ENCODE measurements around the gene BPTF.
"Not testable (repeated sequence)": the region's sequence is repeated elsewhere in the genome, so short reads cannot be mapped to it uniquely, and the experiment has no call there.

The BPTF gene

DNA sequence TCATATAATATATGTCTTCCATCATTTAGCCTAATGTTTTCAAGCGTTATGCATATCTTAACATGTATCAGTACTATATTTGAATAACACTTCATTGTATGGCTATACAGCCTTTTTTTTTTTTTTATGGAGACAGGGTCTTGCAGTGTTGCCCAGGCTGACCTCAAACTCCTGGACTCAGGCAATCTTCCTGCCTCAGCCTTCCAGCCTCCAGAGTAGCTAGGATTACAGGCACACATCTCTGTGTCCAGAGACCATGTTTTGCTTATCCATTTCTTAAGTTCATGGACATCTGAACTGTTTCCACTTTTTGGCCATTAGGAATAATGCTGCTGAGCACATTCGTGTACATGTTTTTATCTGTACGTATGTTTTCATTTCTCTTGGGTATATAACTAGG is 7.8 kb downstream of the BPTF start:
- DNase-seq (ENCODE audit: low read depth, low spot score): no peak

DNA sequence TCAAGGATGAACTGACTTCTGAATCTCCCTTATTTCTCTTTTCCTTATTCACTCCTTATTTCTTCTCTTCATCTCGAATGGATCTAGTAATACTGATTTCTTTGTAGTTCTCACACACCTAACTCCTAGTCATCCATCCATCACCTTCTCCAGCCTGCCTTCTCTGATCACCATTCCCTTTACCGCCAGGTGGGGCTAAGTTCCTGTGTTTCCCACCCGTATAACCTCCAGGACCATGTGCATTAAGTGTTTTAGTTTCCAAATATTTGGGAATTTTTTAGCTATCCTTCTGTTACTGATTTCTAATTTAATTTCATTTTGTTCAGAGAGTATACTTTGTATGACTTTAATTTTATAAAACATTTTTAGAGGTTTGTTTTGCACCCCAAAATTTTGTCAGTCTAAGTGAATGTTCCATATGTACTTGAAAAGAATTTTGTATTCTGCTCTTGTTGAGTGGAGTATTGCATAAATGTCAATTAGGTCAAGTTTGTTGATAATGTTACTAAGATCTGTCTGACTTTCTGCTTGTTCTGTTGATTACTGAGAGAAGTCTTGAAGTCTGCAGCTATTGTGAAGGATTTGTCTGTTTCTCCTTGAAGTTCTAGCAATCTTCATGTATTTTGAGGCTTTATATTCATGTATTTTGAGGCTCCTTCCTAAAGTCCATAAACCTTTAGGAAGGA is 8.8 kb downstream of the BPTF start:
- no peak for DNase-seq (ENCODE audit: low read depth, low spot score)

DNA sequence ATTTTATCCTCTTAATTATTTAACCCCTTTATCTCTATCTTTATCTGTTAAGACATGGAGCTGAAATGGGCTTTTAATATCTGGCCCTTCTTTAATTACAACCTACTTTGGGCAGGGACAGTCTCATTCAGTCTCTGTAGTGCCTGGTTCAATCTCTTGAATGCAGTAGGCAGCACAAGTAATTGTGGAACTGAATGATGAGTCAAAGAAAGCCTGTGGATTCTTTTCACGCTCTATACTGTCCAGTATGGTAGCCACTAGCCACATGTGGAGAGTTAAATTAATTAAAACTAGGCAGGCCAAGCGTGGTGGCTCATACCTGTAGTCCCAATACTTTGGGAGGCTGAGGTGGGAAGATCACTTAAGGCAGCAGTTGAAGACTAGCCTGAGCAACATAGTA is 9.3 kb downstream of the BPTF start:
- no peak for DNase-seq (ENCODE audit: low read depth, low spot score)

- DNase-seq (ENCODE audit: low read depth, low spot score): no peak
Observed at GRCh38 chr17:67836205-67836987, 11.1 kb downstream of the BPTF start.

DNA sequence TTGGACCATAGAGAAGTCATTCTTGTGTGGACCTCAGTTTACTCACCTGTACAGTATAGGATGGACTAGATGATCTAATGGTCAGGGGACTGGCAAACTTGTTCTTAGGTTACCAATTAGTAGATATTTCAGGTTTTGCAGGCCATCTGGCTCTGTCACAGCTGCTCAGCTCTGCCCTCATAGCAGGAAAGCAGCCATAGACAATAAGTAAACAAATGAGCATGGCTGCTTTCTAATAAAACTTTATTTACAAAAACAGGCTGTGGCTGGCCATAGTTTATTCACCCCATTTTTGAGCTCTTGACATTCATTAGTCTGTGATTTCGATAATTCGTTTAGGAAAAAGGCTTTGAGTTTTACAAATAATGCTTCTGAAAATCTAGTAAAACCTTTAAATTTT is 12.7 kb downstream of the BPTF start:
- no peak for DNase-seq (ENCODE audit: low read depth, low spot score)

DNA sequence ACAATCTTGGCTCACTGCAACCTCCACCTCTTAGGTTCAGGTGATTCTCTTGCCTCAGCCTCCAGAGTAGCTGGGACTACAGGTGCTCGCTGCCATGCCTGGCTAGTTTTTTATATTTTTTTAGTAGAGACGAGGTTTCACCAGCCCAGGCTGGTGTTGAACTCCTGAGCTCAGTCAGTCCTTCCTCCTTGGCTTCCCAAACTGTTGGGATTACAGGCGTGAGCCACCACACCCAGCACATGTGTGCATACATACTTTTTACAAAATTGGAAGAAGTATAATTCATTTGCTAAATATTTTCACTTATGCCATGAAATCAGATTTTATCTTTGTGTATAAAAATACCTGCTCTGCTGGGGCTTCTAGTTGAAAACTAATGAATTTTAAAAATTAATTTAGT is 13.2 kb downstream of the BPTF start:
- no peak for DNase-seq (ENCODE audit: low read depth, low spot score)

DNA sequence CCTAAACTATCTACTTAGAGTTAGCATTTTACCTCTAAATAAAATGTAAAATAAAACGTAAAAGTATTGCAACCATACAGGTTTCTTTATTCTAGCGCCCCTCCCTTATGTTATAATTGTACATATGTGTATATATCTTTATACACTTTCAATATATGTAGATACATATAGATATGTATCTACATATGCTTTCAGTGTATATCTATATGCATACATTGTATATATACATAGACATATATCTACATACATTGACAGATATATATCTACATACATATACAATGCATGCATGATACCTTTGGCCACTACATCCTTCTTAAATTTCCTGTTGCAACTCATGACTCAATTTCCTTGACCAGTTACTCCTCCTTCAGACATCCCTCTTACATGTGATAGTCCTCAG is 16.7 kb downstream of the BPTF start:
- DNase-seq (ENCODE audit: low read depth, low spot score): no peak

DNA sequence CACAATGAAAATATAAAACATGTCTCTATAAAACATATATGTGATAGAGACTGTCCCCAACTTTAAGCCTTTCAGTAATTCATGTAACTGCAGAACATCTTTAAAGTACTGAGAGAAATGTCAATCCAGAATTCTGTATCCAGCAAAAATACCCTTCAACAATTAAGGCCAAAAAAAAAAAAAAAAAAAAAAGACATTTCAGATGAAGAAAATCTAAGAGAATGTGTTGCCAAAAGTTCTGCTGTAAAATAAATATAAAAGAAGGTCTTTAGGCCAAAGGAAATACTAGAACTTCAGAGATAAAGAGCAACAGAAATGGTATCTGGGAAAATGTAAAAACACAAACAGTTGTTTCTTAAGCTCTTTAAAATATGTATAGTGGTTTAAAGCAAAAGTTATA is 17.3 kb downstream of the BPTF start:
- no peak for DNase-seq (ENCODE audit: low read depth, low spot score)

- DNase-seq (ENCODE audit: low read depth, low spot score): no peak
Observed at GRCh38 chr17:67845374-67845773, 20.1 kb downstream of the BPTF start.

DNA sequence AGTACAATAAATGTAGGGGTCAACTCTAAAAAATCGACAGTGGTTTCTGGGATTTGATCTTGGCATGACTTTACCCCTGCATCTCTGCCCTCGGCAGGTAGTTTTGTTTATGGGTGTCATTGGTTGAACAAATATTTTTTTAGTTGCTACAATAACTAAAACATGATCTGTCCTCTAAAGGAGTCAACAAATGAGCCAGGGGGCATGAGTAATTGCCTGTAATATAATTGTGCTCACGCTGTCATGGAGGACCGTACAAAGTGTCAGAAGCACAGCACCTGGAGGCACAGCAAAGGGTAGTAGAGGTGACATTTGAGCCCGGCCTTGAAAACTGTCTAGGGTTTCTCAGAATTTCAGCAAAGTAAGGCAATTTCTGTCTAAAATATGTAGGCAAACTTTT is 22.9 kb downstream of the BPTF start:
- DNase-seq (ENCODE audit: low read depth, low spot score): not testable (repeated sequence)

GRCh38 chr17:67848846-67849245 is 23.5 kb downstream of the BPTF start:
- DNase-seq (ENCODE audit: low read depth, low spot score): not testable (repeated sequence)

DNA sequence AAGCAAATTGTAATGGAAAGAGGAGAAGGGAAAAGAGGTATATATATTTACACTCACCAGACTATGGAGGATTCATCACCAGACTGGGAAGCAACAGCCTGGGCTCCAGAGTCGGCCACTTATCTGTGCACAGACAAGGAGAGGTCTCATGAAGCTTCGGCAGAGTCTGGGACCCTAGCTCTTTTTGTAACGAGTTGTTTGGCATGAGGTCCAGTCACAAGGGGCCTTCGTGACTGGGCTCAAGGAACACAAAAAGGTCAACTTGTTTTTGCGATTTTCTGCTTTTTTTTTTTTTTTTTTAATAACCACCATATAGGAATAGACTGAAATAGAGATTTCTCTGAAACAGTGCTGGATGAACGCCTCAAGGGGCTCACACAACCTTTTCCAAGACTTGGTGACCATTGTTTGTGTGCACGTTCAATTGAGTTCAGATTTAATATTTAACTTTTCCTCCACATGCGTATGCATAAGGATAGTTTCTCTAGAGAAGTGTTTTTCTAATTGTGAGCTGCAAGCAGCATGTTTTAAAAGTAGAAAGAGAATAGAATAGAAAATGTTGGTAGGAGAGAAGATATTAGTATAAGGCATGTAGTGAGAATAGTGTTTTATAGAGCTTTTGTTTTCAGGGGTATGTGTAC is 25.8 kb downstream of the BPTF start:
- no peak for DNase-seq (ENCODE audit: low read depth, low spot score)

DNA sequence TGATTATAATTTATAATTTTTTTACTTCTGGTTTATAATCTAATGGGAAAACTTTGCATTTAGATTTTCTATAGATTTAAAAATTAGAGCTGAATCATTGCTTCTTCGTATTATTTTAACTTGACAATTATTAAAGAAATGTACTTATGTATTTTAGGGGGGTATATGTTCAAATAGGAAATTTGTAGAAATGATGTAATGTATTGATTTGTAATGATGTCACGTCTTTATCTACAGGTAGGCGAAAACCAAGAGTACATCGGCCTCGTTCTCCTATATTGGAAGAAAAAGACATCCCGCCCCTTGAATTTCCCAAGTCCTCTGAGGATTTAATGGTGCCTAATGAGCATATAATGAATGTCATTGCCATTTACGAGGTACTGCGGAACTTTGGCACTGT is 28.4 kb downstream of the BPTF start:
- DNase-seq (ENCODE audit: low read depth, low spot score): no peak

DNA sequence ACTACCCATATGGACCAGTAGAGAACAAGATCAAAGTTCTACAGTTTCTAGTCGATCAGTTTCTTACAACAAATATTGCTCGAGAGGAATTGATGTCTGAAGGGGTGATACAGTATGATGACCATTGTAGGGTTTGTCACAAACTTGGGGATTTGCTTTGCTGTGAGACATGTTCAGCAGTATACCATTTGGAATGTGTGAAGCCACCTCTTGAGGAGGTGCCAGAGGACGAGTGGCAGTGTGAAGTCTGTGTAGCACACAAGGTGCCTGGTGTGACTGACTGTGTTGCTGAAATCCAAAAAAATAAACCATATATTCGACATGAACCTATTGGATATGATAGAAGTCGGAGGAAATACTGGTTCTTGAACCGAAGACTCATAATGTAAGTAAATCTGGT is 29.1 kb downstream of the BPTF start:
- no peak for DNase-seq (ENCODE audit: low read depth, low spot score)

- no peak for DNase-seq (ENCODE audit: low read depth, low spot score)
Observed at GRCh38 chr17:67855504-67856324, 30.4 kb downstream of the BPTF start.

- DNase-seq (ENCODE audit: low read depth, low spot score): not testable (repeated sequence)
Observed at GRCh38 chr17:67856402-67856801, 31.1 kb downstream of the BPTF start.

GRCh38 chr17:67862614-67863217 is 37.4 kb downstream of the BPTF start:
- DNase-seq (ENCODE audit: low read depth, low spot score): no peak

- DNase-seq (ENCODE audit: low read depth, low spot score): no peak
Observed at GRCh38 chr17:67863624-67864247, 38.4 kb downstream of the BPTF start.

- no peak for DNase-seq (ENCODE audit: low read depth, low spot score)
Observed at GRCh38 chr17:67865438-67865837, 40.1 kb downstream of the BPTF start.

GRCh38 chr17:67867591-67867990 is 42.3 kb downstream of the BPTF start:
- no peak for DNase-seq (ENCODE audit: low read depth, low spot score)

- DNase-seq (ENCODE audit: low read depth, low spot score): no peak
Observed at GRCh38 chr17:67868176-67868575, 42.9 kb downstream of the BPTF start.

Data from astrocyte of the hippocampus (primary cell).